GM23248 (cell line): ENCODE results near the gene TM9SF2. TPM values are rescaled to one million over a fixed set of nuclear protein-coding genes. Genes with fewer than 3 reads are reported as not detected.
A peak's percentile ranks its signal among the peaks of the same experiment; 100 is the strongest.
"Not testable (repeated sequence)": the region's sequence is repeated elsewhere in the genome, so short reads cannot be mapped to it uniquely, and the experiment has no call there.

Source experiments
- DNase-seq: peaks from one replicate; pipeline ENCODE4 v3.0.0-alpha.2; 2015
- H2AFZ ChIP-seq: fragments of 200-600 bp; sonication (generic); 2 replicates; pipeline ENCODE4 v1.6.1; 2016; ENCODE audit warnings: antibody characterized with exemption
- H3F3A ChIP-seq: fragments of 200-600 bp; sonication (generic); 2 replicates; pipeline ENCODE4 v1.6.1; 2016; ENCODE audit warnings: mild to moderate bottlenecking, antibody characterized with exemption, mixed run types; ENCODE audit not compliant: insufficient read depth
- H3K27ac ChIP-seq: fragments of 200-600 bp; sonication (generic); 2 replicates; pipeline ENCODE4 v1.5.1; 2016; ENCODE audit warnings: mild to moderate bottlenecking
- H3K27me3 ChIP-seq: fragments of 200-600 bp; sonication (generic); replicated peaks from 2 replicates; pipeline ENCODE4 v1.6.1; 2016; ENCODE audit warnings: mild to moderate bottlenecking; ENCODE audit not compliant: insufficient read depth
- H3K36me3 ChIP-seq: fragments of 200-600 bp; sonication (generic); 2 replicates; pipeline ENCODE4 v1.6.1; 2016; ENCODE audit warnings: low read depth, mild to moderate bottlenecking
- H3K4me1 ChIP-seq: fragments of 200-600 bp; sonication (generic); 2 replicates; pipeline ENCODE4 v1.6.1; 2016; ENCODE audit warnings: mild to moderate bottlenecking; ENCODE audit not compliant: insufficient read depth
- H3K4me2 ChIP-seq: fragments of 200-600 bp; sonication (generic); one replicate; pipeline ENCODE4 v1.6.1; 2016; ENCODE audit warnings: mild to moderate bottlenecking; ENCODE audit not compliant: unreplicated experiment
- H3K4me3 ChIP-seq: fragments of 200-600 bp; sonication (generic); 2 replicates; pipeline ENCODE4 v1.5.1; 2016; ENCODE audit warnings: mild to moderate bottlenecking
- H3K79me2 ChIP-seq: fragments of 200-600 bp; sonication (generic); 2 replicates; pipeline ENCODE4 v1.6.1; 2016; ENCODE audit warnings: mild to moderate bottlenecking; ENCODE audit not compliant: insufficient read depth
- H3K9ac ChIP-seq: fragments of 200-600 bp; sonication (generic); 2 replicates; pipeline ENCODE4 v1.6.1; 2016; ENCODE audit warnings: mild to moderate bottlenecking
- H3K9me2 ChIP-seq: fragments of 200-600 bp; sonication (generic); 2 replicates; pipeline ENCODE4 v1.6.1; 2016; ENCODE audit warnings: mixed run types, mild to moderate bottlenecking, moderate library complexity; ENCODE audit not compliant: insufficient read depth
- H3K9me3 ChIP-seq: fragments of 200-600 bp; sonication (generic); one replicate; pipeline ENCODE4 v1.6.1; 2017; ENCODE audit warnings: low read depth
- H4K20me1 ChIP-seq: fragments of 200-600 bp; sonication (generic); 2 replicates; pipeline ENCODE4 v1.6.0; 2016; ENCODE audit not compliant: insufficient read depth
- EZH2 ChIP-seq: fragments of 200-600 bp; sonication (generic); IDR thresholded peaks from 2 replicates; pipeline ENCODE4 v1.6.1; 2018; ENCODE audit warnings: antibody characterized with exemption, mild to moderate bottlenecking; ENCODE audit not compliant: insufficient read depth, poor library complexity, severe bottlenecking
- EZH2phosphoT487 ChIP-seq: fragments of 200-600 bp; sonication (generic); IDR thresholded peaks from 2 replicates; pipeline ENCODE4 v1.6.1; 2018; ENCODE audit warnings: antibody characterized with exemption, moderate library complexity, mild to moderate bottlenecking, low read depth; ENCODE audit not compliant: insufficient read depth
- WGBS, 2 experiments: methylation state at CpG; one replicate each; pipeline ENCODE4 v1.1.6; 2015 to 2017; ENCODE audit warnings: low lambda C conversion rate in 2 of 2, low coverage in 1 of 2; ENCODE audit errors: missing lambda C conversion rate in 2 of 2; 5-methylcytosine and 5-hydroxymethylcytosine counted together
- in situ Hi-C: fragments of 300-500 bp; cut with MboI; formaldehyde crosslinking; loops from 2 replicates; pipeline ENCODE4 v1.15.0; 2020
- polyA plus RNA-seq: library from polyadenylated mRNA; unstranded; fragments of >200 nt; fragmentation: Nextera tagmentation; extraction: Ambion mirVana; gene quantifications from 2 replicates; pipeline ENCODE4 v1.2.1, GENCODE V29; 2016
- total RNA-seq: library from RNA; depleted of rRNA; stranded (reverse); fragments of >200 nt; shearing (Covaris generic); gene quantifications from 2 replicates; pipeline ENCODE4 v1.2.3, GENCODE V29; 2014

TM9SF2 gene
- total and polyA plus RNA-seq, 2 experiments from 2014 or later, result 162 to 168 TPM

DNA sequence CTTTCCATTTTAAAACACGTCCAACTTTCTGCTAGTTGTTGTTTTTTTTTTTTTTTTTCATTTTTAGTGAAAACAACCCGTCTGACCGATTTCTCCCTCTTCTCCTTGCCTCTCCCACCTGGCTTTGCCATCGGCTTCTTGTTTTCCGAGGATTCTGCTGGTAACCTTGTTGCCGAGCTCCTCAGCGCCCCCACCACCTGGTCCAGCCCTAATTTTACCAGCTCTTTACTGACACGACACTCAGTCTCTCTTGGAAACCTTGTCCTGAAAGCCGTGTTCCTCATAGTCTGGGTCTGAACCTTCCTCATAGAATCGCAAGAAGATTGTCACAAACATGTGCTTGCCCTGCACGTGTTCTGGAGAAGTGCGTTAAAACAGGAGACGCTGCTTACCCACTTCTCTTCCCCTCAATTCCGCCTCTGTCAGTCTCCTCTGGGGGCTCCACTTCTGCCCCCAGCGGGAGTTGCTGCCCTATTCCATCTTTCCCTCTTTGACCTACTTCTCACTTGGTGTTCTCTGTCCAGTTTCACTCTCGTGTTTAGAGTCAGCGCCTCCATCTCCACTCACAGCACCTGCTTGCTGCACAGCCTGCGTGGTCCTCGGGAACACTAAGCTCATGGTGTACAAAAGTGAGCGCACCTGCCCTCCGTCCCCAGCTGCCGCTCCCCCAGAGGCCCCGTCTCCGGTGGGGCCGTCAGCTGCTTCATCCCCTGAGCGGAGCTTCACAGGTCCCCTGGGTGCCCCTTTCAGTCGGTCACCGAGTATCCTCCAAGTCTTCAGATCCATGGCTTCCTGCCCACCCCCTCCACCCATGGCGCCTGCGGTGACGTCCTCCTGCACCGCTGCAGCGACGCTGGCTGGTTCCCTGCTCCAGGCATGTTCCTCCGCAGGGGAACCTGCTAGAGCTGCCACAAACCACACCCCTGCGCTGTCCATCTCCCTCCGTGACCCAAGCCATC lies 65.1 kb downstream of the TM9SF2 start:
- H3K79me2 ChIP-seq, result no peaks in the 10 kb centered on the region
- 0 out of 2 replicates have a peak, but pooled peaks cover 2% of the 10 kb centered on the region for H3F3A ChIP-seq
- H3K4me2 ChIP-seq, result no peak overlapping the region
- H2AFZ ChIP-seq, result no peak overlapping the region
- no peaks in the 10 kb centered on the region for H3K9me2 ChIP-seq
- no peak overlapping the region for H3K27ac ChIP-seq
- no peaks in the 10 kb centered on the region for H4K20me1 ChIP-seq
- peaks cover 18% of the 10 kb centered on the region for H3K36me3 ChIP-seq
- in situ Hi-C loops, result no loop called here
- H3K4me1 ChIP-seq, result no peaks in the 10 kb centered on the region
- H3K4me3 ChIP-seq, result no peak overlapping the region
- H3K9me3 ChIP-seq, result no peaks in the 10 kb centered on the region
- H3K27me3 ChIP-seq, result no peaks in the 10 kb centered on the region
- WGBS, 2 experiments, result 91% methylated on average over 37 of the region's 37 CpGs
- no peak overlapping the region for H3K9ac ChIP-seq
- no peak for TF ChIP-seq EZH2phosphoT487
- TF ChIP-seq EZH2, result no peak
- no peak for DNase-seq

DNA sequence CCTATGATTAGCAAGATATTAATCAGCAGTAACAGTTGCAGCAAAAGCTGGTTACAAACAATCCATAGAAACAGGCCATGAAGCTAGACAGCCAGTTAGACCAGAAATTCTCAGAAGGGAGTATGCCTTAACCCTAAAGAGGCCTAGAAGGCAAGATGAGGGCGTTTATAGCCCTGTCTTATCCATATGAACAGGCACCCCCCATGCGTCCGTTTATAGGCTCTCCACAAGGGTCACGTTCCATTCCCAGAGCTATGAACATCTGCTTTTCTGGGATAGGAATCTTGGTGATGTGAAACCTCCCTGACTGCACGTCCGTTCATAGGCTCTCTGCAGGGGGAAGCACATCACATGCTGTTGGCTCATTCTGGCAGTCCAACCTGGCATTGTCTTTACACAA lies 67.6 kb downstream of the TM9SF2 start:
- H3K36me3 ChIP-seq, H3K9me2 ChIP-seq, DNase-seq, H3K4me2 ChIP-seq, H3K9ac ChIP-seq, in situ Hi-C loops, H3K4me3 ChIP-seq, H3K79me2 ChIP-seq, H3K27ac ChIP-seq, H3K9me3 ChIP-seq, H4K20me1 ChIP-seq, H2AFZ ChIP-seq, H3K27me3 ChIP-seq: not testable (repeated sequence)
- Histone ChIP-seq H3F3A (0 out of 2 replicates have a peak, but pooled peaks cover 10% of the 10 kb centered on the region), H3K4me1 (peaks cover 16% of the 10 kb centered on the region)
- WGBS, 2 experiments, result 72 to 87% methylated on average over 5 to 6 of the region's 6 CpGs

DNA sequence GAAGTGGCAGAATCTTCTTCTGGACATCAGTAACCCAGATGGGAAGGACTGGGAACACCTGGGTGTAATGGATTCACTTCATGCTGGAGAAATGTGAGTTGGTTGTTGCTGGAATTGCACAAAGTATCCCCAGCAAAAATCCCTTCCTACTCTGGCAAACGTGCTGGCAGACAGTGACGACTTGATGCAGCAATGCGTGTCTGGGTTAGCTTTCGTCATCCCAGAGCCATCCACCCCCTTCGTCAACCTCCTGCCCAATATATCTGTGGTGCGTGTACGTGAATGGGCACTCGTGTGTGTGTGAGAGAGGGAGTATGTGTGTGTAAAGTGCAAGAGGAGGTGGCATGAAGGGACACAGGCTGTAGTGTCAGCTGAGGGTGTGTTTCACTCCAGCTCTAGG lies 70.9 kb downstream of the TM9SF2 start:
- Histone ChIP-seq H3K36me3 (no peaks in the 10 kb centered on the region), H3F3A (0 out of 2 replicates have a peak, but pooled peaks cover 10% of the 10 kb centered on the region), H3K4me3 (peak overlapping the region; percentile 56), H3K9me2 (no peaks in the 10 kb centered on the region), H3K9ac (peak overlapping the region; percentile 48), H2AFZ (peak overlapping the region; percentile 77), H3K79me2 (no peaks in the 10 kb centered on the region), H3K4me2 (peak overlapping the region; percentile 64), H3K27me3 (no peaks in the 10 kb centered on the region), H4K20me1 (no peaks in the 10 kb centered on the region), H3K4me1 (peaks cover 16% of the 10 kb centered on the region), H3K9me3 (no peaks in the 10 kb centered on the region), H3K27ac (peak overlapping the region; percentile 50)
- peak; percentile 90 for DNase-seq
- WGBS, 2 experiments, result 1% methylated on average over 8 of the region's 8 CpGs
- no peak for TF ChIP-seq EZH2
- TF ChIP-seq EZH2phosphoT487, result no peak
- in situ Hi-C loops, result no loop called here

DNA sequence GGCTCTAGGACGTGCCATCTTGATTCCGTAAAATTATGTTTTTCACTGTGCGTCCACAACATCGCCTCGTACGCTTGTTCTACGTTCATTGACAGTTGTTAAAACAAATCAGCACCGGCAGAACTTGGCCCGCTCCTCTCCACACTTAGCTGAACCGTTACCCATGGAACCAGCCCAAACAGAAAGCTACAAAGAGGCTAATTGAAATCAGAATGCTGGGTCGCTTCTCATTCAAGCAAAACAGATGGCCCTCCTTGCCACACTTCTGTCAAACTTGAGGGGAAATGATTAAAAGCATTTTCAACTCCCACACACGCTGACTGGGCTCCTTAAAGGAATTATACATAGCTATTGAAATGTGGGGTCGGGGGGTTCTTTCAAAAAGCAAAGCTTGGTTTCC lies 71.6 kb downstream of the TM9SF2 start:
- H4K20me1 ChIP-seq, result no peaks in the 10 kb centered on the region
- H3K9me3 ChIP-seq, result no peaks in the 10 kb centered on the region
- no peaks in the 10 kb centered on the region for H3K36me3 ChIP-seq
- peak overlapping the region; percentile 50 for H3K27ac ChIP-seq
- H3K27me3 ChIP-seq, result no peaks in the 10 kb centered on the region
- H3K9me2 ChIP-seq, result no peaks in the 10 kb centered on the region
- H3K9ac ChIP-seq, result peak overlapping the region; percentile 48
- DNase-seq, result peak; percentile 48
- in situ Hi-C loops, result no loop called here
- TF ChIP-seq EZH2phosphoT487 (no peak), EZH2 (no peak)
- peak overlapping the region; percentile 77 for H2AFZ ChIP-seq
- no peaks in the 10 kb centered on the region for H3K79me2 ChIP-seq
- peaks cover 16% of the 10 kb centered on the region for H3K4me1 ChIP-seq
- 0 out of 2 replicates have a peak, but pooled peaks cover 10% of the 10 kb centered on the region for H3F3A ChIP-seq
- H3K4me3 ChIP-seq, result peak overlapping the region; percentile 56
- H3K4me2 ChIP-seq, result peak overlapping the region; percentile 64
- WGBS, 2 experiments, result 6 to 8% methylated on average over 13 of the region's 13 CpGs
